Measurements from ENCODE around the gene PPDPF.

- TF ChIP-seq EP300 (IDR thresholded peaks at IDR 0.05; ENCODE audit: borderline replicate concordance in 1 of 2, low read depth in 2 of 2, low read length in 2 of 2), result no peak
- TF ChIP-seq CTCF (IDR thresholded peaks at IDR 0.05; ENCODE audit: control extremely low read depth in 1 of 3, insufficient read depth in 1 of 3, low read depth in 1 of 3, low read length in 3 of 3), result no peak
- no peak for TF ChIP-seq USF2 (IDR thresholded peaks at IDR 0.05; ENCODE audit: low read length)
- TF ChIP-seq CREB1 (IDR thresholded peaks at IDR 0.05), result no peak
- TF ChIP-seq CHD2 (IDR thresholded peaks at IDR 0.05; ENCODE audit: low read length), result no peak
- TF ChIP-seq CBX8 (IDR thresholded peaks at IDR 0.05; ENCODE audit: borderline replicate concordance, low read depth, low read length), result no peak
Observed at GRCh38 chr20:63493563-63494020, 27.0 kb upstream of the PPDPF start.

Measured in H1 (cell line).